ENCODE data around the gene IDUA.

GRCh38 chr4:970854-971520 is 15.9 kb upstream of the IDUA start:
- no peak for TF ChIP-seq YY1 (IDR thresholded peaks at IDR 0.05; ENCODE audit: insufficient read depth, insufficient read length)
- TF ChIP-seq SUZ12 (IDR thresholded peaks at IDR 0.05; ENCODE audit: extremely low read depth, insufficient read depth, insufficient read length) = no peak

Data from NT2/D1 (cell line).